Glomerular visceral epithelial cell (primary cell): ENCODE results near the gene TRIM33.

ENCODE experiments used
- DNase-seq: peaks from one replicate; pipeline ENCODE4 v3.0.0-alpha.2; 2016; ENCODE audit errors: extremely low spot score

TRIM33 gene

DNA sequence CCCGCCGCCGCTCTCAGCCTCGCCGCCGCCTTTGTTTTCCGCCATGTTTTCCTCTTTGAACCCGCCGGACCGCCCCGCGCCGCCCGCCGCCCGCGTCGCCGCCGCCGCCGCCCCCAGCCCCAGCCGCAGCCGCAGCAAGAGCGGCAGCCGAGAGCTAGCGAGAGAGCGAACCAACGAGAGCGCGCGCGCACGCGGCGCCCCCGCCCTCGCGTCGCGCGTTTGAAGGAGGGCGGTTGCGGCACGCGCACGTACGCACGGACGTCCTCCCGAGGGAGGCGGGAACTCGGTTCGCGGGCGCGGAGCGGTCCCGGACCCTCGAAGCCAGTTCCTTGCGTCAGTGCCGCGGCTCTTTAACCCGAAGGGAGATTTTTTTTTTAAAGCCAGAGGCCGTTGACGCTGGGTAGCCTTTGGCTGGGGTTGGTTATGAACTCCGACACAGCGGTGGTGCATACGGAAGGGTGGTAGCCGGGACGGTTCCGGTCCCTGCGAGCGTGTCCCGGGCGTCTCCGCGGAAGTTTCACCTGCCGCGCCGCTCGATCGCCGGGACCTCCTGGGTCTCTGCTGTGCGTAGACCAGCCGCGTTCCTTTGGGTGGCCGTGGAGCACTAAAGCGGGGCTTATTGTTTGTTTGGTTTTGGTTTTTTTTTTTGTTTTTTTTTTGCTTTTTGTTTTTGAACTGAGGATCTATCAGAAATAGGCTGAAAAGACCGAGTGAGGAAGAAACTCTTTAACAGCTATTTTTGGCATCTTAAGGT is at the start of gene TRIM33:
Gene TRIM33 (minus strand): TSS at position 172 of the 754 bp plus-strand sequence. CDS start 127 bp downstream, at position 45.
- peak; percentile 94 for DNase-seq

DNA sequence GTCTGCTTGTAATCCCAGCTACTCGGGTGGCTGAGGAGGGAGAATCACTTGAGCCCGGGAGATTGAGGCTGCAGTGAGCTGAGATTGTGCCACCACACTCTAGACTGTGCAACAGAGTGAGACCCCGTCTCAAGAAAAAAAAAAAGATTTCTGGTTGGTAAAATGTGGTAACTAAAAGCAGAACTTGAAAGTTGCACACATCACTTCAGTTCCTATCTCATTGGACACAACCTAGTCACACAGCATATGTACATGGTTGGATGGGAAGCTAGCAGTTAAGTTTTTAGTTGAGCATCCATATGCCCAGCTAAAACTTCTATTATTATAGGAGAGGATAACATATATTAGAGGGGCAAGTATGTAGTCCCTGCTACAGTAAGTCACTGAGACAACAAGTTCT is 48.4 kb upstream of the TRIM33 start:
- DNase-seq = no peak

DNA sequence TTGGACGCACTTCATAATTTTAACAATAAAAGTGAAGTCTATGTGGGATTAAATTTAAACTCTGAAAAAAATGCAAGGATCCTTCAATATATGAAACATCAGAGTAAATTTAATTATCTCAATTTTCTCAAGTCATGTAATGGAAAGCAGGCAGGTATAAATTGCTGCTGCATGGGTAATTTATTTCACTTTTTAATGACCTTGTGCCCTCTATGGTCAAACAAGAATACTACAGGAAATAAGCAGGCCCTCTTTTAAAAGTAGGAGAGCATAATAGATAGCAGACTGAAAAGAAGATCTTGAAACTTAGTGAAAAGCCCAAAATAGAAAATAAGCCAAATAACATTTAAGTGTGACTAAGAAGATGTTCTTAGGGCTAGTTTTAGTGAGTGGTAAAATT is 47.5 kb upstream of the TRIM33 start:
- DNase-seq = no peak

DNA sequence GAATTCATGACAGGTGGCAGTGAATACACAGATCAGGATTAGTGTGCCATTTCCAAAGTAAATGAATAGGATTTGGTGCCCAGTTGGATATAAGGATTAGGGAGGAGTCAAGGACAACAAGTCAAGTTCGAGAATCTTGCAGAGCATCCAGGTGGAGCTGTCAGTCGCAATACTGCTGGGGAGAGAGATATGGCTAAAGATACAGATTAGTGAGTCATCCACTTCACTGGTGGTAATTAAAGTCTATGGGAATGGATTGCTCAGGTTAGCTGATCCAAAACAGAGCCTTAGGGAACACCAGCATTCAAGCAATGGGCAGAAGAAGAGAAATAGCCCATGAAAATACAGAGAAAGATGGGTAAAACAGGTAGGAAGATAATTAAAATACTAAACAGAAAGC is 43.6 kb upstream of the TRIM33 start:
- no peak for DNase-seq

DNA sequence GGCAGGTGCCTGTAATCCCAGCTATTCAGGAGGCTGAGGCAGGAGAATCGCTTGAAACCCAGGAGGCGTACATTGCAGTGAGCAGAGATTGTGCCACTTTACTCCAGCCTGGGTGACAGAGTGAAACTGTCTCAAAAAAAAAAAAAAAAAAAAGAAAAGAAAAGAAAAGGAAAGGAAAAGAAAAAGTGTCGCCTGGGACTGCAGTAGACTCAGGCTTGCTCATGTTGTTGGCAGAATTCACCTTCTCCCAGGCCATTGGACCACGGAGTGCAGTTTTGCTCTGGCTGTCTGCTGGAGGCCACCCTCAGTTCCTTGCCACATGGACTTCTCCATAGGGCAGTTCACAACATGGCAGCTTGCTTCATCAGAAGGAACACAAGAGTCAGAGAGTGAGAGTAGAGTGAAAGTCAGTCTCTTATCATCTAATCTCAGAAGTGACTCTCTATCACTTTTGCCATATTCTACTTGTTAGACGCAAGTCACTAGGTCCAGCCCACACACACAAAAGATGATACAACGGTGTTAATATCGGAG is 41.2 kb upstream of the TRIM33 start:
- DNase-seq = no peak

DNA sequence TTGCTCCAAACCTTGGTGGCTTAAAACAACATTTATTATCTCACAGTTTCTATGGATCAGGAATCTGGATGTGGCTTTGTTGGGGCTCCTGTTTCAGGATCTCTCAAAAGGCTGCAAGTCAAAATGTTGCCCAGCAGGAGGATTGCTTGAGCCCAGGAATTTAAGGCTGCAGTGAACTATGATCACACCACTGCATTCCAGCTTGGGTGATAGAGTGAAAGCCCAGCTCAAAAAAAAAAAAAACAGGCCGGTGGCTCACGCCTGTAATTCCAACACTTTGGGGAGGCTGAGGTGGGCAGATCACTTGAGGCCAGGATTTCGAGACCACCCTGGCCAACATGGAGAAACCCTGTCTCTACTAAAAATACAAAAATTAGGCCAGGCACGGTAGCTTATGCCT is 40.4 kb upstream of the TRIM33 start:
- DNase-seq = no peak

DNA sequence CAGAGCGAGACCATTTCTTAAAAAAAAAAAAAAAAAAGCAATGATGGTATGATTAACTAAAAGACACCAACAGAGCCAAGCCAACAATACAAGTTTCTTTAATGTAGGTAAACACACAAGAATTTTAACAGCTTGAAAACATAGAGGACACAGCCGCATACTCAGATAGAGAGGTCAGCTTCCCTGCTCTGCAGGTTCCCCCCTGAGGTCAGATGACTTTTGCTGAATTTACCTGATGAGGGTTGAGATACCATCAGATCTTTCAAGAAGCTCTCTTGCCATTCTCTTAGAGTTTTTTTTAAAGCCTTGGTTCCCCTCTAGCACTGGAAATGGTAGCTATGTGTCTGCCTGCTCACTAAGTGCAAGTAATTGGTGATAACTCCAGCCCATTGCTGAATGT is 39.3 kb upstream of the TRIM33 start:
- DNase-seq = no peak

DNA sequence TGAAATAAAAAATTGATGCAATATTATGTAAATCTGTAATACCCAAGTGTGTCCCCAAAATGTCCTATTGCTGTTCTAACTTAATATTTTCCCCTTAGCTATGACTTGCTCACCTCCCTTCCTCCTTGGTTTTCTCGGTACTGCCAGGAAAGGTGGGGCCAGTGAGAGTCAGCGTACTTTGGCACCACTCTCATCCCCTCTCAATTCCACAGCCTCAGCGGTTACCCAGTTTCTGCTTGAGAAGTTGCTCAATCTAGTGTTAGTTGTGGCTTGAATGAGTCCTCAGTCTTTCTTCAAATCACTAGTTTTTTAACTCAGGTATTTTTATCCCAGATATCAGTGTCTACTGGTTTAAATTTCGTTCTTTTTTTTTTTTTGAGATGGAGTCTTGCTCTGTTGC is 38.1 kb upstream of the TRIM33 start:
- DNase-seq = peak; percentile 21

DNA sequence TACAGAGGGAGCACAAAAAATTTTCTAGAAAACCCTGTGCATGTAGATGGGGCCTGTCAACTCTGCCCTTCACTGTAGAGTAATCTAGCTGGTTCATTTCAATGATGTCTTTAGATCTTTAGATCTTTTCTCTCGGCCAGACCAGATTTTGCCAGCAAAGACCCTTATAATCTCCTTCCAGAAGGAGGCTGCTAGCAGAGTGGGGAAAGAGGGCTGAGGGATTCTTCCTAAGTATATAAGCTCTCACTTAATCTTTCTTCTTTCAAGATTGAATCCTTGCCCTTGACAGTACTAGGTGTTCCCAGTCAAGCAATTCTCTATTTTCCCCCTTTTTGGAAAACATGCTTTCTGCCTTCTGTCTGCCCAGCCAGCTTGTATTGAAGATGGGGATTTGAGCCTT is 36.1 kb upstream of the TRIM33 start:
- DNase-seq = no peak

DNA sequence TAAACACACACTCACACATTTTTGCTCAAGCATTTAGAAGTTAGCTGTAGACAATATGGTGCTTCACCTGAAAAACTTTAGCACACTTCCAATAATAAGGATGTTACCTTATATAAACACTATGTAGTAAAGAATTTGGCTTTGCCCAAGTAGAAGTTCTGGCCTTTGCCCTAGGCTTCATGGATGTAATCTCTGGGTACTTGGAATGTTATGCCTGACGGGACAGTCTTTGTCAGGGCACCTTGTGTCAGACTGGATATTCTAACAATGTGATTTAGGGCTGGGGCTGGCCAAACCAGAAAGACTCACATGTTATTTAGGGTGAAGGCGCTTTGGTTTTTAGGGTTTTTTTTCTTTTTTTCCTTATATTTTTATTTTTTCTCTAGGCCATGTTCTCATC is 34.8 kb upstream of the TRIM33 start:
- no peak for DNase-seq

DNA sequence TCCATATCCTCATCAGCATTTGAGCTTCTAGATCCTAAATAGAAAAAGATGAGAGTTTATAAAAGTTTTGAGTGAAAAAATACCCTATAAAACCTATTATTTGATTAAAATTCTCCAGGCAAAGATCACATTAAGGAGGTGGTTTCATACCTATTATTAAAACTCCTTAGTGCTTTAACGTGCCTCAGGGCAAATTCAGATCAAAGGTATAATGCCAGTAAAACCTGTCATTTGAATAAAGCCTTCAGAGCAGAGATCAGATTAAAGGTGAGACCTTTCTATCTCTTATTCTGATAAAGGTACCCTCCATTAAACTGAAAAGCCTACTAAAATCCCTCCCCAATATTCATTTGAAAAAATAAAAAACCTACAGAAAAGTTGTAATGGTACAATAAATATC is 34.3 kb upstream of the TRIM33 start:
- DNase-seq = no peak

DNA sequence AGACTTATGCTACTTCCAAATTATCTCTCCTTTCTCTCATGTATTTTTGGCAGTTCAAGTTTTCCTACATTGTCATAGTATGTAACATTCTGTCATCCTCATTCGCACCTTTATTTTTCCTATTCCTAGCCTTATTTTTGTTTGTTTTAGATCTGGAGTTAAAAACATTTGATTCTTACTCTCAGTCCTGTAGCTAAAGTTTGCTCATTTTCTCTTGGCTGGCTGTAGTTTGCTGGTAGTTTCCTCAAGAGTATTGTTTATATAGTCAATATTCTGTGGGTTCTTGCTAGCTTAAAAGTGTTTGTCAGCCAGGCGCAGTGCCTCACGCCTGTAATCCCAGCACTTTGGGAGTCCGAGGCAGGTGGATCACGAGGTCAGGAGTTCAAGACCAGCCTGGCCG is 29.8 kb upstream of the TRIM33 start:
- no peak for DNase-seq

DNA sequence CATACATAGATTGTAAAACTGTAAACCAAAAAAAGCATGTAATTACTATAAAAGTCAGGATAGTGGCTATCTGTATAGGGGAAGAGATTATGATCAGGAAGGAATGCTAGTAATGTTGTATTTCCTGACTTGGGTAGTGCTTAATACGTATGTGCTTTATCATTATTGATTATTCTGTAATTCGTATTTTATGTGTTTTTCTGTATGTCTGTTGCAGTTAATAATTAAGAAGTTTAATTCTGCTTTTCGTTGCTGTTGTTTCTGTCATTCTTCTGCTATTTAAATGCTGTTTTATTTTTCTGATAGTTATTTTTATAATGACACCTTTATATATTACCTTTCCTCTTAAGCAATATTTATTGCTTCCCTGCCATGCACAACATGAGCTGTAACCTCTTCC is 29.3 kb upstream of the TRIM33 start:
- no peak for DNase-seq

DNA sequence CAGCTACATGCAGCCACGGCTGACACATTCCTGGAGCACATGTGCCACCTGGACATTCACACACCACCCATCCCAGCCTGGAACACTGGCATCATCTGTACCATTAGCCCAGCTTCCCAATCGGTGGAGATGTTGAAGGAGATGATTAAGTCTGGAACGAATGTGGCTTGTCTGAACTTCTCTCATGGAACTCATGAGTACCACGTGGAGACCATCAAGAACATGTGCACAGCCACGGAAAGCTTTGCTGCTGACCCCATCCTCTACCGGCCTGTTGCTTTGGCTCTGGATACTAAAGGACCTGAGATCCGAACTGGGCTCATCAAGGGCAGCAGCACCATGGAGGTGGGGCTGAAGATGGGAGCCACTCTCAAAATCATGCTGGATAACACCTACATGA is 25.0 kb upstream of the TRIM33 start:
- DNase-seq = no peak

DNA sequence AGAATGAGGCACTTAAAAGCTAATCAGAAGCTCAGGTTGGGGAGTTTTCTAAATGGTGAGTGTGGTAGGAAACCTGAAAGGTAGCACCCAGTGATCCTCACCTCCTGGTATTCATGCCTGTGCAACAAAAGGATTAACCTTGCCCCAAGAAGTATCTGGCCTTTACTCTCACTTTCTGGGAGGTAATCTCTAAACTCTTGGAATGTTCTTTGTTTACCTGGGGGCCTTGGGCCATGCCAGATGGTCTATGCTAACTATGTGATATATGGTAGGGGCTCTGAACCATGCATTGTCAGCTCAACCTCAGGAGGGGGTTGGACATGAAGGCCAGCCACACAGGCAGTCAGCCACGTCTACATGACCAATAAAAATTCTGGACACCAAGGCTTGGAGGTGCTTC is 24.4 kb upstream of the TRIM33 start:
- DNase-seq = no peak

DNA sequence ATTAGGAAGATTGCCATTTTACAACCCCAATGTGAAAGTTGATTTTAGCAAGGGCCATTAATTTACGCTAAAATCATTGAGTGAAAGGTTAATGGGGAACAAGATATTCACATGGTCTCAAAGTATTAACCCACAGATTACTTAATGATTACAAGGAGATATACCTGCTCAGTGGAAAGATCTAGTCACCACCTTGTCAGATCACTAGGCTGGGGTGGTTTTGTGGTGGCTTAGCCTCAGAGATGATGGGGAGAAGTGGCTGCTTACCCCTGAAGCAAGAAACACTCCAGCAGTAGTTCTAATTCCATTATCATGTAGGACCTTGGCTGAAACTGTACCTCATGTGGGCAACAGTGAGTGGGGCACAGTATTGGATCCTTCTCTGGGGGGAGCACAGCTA is 20.1 kb upstream of the TRIM33 start:
- DNase-seq = no peak

DNA sequence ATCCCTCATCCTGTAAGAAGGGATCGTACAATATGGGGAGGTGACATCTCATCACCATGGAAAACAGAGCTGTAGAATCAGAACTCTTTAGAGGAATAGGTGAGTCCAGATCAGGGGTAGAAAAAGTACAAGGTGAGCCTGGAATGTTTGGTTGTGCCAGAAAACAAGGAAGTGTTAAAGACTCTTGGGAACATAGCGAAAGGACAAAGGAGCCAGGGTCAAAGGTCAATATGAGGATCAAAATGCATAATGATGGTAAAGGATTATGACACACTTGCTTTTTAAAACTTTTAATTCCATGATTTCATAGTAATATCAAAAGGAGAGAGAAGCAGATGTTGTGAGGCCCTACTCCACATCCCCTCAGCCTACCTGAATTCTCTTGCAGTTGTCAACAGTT is 19.2 kb upstream of the TRIM33 start:
- DNase-seq = no peak

DNA sequence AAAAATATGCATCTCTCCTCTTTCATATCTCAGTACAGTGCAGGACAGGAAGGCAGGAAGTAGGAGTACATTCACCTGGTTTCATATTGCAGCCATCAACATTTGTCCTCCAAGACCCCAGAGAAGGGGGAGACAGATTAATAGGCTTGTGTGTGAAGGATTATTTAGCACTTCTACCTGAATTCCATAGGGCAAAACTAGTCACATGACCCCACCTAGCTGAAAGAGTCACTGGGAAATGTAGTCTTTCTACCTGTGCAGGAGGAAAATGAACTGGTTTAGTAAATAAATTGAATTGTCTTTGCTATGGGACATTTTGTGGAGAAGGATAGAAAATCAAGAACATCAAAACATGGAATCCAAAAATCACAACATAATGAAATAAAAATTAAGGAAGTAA is 13.9 kb upstream of the TRIM33 start:
- no peak for DNase-seq

DNA sequence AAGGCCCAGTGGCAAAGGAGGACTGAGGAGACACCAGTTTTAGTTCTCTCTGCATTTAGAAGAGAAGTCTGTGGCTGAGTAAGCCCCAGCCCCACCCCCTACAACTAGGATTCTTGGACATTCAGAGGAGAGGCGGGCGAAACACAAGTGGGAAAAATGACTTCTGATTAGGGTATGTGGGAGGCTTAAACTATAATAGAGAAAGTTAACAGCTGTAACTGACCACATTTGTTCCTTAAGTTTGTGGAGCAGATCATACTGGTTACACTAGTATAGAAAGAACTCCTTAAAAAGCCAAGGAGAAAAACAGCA is 11.2 kb upstream of the TRIM33 start:
- DNase-seq = no peak

DNA sequence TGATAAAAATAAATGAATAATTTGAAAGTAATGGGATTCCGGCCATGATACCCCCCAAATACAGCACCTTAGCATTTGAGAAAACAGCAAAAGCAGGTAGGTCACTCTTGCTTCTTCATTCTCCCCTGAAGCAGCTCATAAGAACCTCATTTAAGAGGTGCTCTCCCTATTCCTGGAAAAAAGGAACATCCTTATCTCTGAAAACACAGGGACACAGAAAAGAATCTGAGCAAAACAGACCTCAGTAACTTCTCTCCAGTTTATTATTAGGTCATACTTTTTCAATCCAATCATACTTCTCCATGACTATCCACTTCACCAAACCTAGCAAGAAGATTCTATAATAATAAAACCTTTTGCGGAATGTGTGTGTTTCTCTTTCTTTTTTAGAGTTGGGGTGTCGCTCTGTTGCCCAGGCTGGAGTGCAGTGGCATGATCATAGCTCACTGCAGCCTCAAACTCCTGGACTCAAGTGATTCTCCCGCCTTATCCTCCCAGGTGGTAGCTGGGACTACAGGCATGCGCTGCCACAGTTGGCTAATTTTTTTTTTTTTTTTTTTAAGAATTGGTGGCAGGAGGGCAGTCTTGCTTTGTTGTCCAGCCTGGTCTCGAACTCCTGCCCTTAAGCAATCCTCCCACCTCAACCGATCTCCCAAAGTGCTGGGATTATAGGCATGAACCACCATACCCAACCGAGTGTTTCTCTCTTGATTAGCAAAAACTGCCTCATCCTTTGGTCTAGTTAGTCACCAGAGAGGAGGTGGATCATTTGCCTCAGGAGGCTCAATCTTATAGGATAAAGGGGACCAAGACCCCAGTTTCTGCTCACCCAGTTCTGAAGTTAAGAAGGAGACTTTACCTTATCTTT is 10.6 kb upstream of the TRIM33 start:
- DNase-seq = no peak

DNA sequence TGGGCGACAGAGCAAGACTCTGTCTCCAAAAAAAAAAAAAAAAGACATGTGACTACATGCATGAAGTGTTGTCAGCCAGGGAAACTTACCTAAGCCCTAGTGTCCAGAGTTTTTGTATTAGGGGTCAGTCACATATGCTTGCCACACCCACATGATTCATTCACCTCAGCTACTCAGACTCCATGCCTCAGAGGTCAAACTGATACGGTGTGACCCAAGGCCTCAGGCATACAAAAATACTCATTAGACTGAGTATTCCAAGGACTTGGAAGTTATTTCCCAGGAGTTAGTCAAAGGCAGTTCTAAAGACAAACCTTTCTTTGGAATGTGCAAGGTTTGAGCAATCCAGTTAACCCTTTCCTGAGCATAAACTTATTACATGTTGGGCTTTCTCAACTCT is 6.3 kb upstream of the TRIM33 start:
- no peak for DNase-seq

DNA sequence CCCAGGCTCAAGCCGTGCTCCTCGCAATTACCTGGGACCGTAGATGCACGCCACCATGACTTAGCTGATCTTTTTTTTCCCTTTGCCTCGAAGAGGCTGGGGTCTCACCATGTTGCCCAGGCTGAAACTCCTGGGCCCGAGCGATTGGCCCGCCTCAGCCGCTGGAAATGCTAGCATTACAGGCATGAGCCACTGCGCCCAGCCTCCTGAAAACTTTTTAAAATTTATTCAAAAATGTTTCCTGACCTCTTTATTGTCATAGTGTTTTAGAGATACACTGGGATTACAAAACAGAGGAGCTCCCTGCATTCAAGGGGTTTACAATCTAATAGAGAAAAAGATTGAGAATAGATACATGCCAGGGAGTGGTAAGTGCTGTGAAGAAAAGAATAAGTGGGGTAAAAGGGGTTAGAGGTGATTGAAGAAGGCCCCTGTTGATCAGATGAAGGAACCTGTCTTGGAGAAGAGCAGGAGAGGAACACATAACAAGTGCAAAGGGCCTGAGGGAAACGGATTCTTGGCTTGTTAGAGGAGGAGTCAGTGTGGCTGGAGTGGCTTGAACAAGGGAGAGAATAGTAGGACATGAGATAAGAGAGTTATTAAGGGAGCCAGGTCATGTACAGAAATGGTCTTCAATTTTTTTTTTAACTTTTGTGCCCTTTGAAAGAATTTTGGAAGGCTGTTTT is 1.7 kb upstream of the TRIM33 start:
- no peak for DNase-seq
